Progenitor cell of endocrine pancreas (in vitro differentiated cells): ENCODE results near the gene MOXD1. TPM values are rescaled to one million over a fixed set of nuclear protein-coding genes. Genes with fewer than 3 reads are reported as not detected.

Experiments used
- DNase-seq: peaks from one replicate; pipeline ENCODE4 v3.0.0; 2021; ENCODE audit warnings: low spot score; ENCODE audit not compliant: unreplicated experiment
- H3K27ac Mint-ChIP-seq: 2 replicates; pipeline ENCODE4 v1.8.0; 2021; ENCODE audit warnings: mild to moderate bottlenecking, moderate library complexity, mixed read lengths
- H3K27me3 Mint-ChIP-seq: 2 replicates; pipeline ENCODE4 v1.8.0; 2021; ENCODE audit warnings: mixed read lengths
- H3K36me3 Mint-ChIP-seq: 2 replicates; pipeline ENCODE4 v1.8.0; 2022; ENCODE audit warnings: mixed read lengths; ENCODE audit not compliant: insufficient read depth
- H3K4me1 Mint-ChIP-seq: 2 replicates; pipeline ENCODE4 v1.8.0; 2021; ENCODE audit warnings: low read depth, mixed read lengths
- H3K4me3 Mint-ChIP-seq: 2 replicates; pipeline ENCODE4 v1.8.0; 2021; ENCODE audit warnings: low read depth, mild to moderate bottlenecking, moderate library complexity, mixed read lengths
- H3K9me3 Mint-ChIP-seq: 2 replicates; pipeline ENCODE4 v1.8.0; 2021; ENCODE audit warnings: low read depth, mixed read lengths
- CTCF ChIP-seq: fragments of 200-600 bp; sonication (generic); IDR thresholded peaks from one replicate; pipeline ENCODE4 v1.5.0; 2021; ENCODE audit warnings: antibody characterized with exemption, mild to moderate bottlenecking; ENCODE audit not compliant: unreplicated experiment
- total RNA-seq: library from RNA; stranded (reverse); gene quantifications from 2 replicates; pipeline ENCODE4 v1.2.1, GENCODE V29; 2021

The MOXD1 gene
- total RNA-seq, 1 donor from 2014 or later = 8.4 TPM

GRCh38 chr6:132252113-132252512, 149.2 kb downstream of the MOXD1 start:
- DNase-seq = no peak
- H3K4me1 Mint-ChIP-seq = no peaks in the 10 kb centered on the region
- H3K4me3 Mint-ChIP-seq = no peak overlapping the region
- H3K36me3 Mint-ChIP-seq = no peaks in the 10 kb centered on the region
- no peak overlapping the region for H3K27ac Mint-ChIP-seq
- TF ChIP-seq CTCF = no peak
- H3K9me3 Mint-ChIP-seq = peaks cover 3% of the 10 kb centered on the region
- H3K27me3 Mint-ChIP-seq = peaks cover 6% of the 10 kb centered on the region

- no peak for DNase-seq
- no peak for TF ChIP-seq CTCF
- H3K27ac Mint-ChIP-seq = no peak overlapping the region
- peaks cover 3% of the 10 kb centered on the region for H3K9me3 Mint-ChIP-seq
- no peaks in the 10 kb centered on the region for H3K36me3 Mint-ChIP-seq
- peaks cover 6% of the 10 kb centered on the region for H3K27me3 Mint-ChIP-seq
- no peaks in the 10 kb centered on the region for H3K4me1 Mint-ChIP-seq
- H3K4me3 Mint-ChIP-seq = no peak overlapping the region
These were observed 149.6 kb downstream of the MOXD1 start for GRCh38 chr6:132251711-132252110.

GRCh38 chr6:132247381-132248159, 153.7 kb downstream of the MOXD1 start:
- no peaks in the 10 kb centered on the region for H3K36me3 Mint-ChIP-seq
- H3K4me3 Mint-ChIP-seq = no peak overlapping the region
- H3K4me1 Mint-ChIP-seq = no peaks in the 10 kb centered on the region
- no peak for DNase-seq
- no peak overlapping the region for H3K27ac Mint-ChIP-seq
- H3K27me3 Mint-ChIP-seq = peaks cover 6% of the 10 kb centered on the region
- TF ChIP-seq CTCF = no peak
- H3K9me3 Mint-ChIP-seq = peaks cover 3% of the 10 kb centered on the region

- peaks cover 6% of the 10 kb centered on the region for H3K27me3 Mint-ChIP-seq
- no peak overlapping the region for H3K27ac Mint-ChIP-seq
- H3K4me1 Mint-ChIP-seq = no peaks in the 10 kb centered on the region
- no peak for DNase-seq
- TF ChIP-seq CTCF = no peak
- no peak overlapping the region for H3K4me3 Mint-ChIP-seq
- H3K9me3 Mint-ChIP-seq = no peaks in the 10 kb centered on the region
- H3K36me3 Mint-ChIP-seq = no peaks in the 10 kb centered on the region
These were observed 154.5 kb downstream of the MOXD1 start for GRCh38 chr6:132246632-132247270.

GRCh38 chr6:132246120-132246617, 155.1 kb downstream of the MOXD1 start:
- DNase-seq = no peak
- Mint-ChIP-seq H3K4me1 (no peaks in the 10 kb centered on the region), H3K9me3 (no peaks in the 10 kb centered on the region), H3K27me3 (peaks cover 6% of the 10 kb centered on the region), H3K27ac (no peak overlapping the region), H3K4me3 (no peak overlapping the region), H3K36me3 (no peaks in the 10 kb centered on the region)
- TF ChIP-seq CTCF = no peak

Other genes with a start within 250 kb of the MOXD1 start
- gene STX7, start 111.6 kb upstream of the MOXD1 start, total RNA-seq = 40.5 and 49.3 TPM in 2 replicates
- not detected in 2 replicates for gene TAAR9, start 136.8 kb upstream of the MOXD1 start, total RNA-seq
- not detected in 2 replicates for gene TAAR8, start 151.2 kb upstream of the MOXD1 start, total RNA-seq
- not detected in 2 replicates for gene TAAR6, start 168.8 kb upstream of the MOXD1 start, total RNA-seq
- gene TAAR5, start 188.3 kb upstream of the MOXD1 start, total RNA-seq = not detected in 2 replicates
- not detected in 2 replicates for gene TAAR2, start 222.8 kb upstream of the MOXD1 start, total RNA-seq